ENCODE results near the gene GJB3. TPM values are rescaled to one million over a fixed set of nuclear protein-coding genes. Genes with fewer than 3 reads are reported as not detected.

The GJB3 gene
- total and polyA plus RNA-seq, 11 donors, result not detected

DNA sequence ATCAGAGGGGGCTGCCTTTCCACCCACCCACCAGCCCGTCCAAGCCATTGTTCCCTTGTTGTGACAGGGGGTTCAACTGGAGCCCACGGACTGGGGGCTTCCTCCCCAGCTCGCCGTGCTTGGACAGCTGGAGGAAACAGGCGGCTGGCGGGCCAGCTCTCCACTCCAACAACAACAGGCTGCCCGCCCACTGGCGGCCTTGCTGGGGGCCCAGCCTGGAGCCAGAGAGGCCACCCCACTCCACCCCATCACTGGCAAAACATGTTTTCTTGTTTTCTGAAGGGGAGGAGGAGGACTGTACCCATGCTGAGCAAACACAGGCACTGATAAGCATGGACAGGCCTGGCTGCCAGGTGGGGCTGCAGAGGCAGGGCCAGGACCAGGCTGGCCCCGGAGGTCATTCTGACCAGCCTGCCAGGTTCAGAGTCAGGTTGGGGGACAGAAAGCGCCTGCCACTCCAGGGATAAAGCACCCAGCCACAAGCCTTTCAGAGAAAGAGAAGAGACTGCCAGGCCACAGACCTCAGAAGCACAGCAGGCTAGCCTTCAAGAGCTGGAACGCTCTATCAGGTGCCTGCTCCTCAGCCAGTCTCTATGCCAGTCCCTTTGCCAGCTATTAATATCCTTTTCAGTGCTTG, 44.6 kb downstream of the GJB3 start:
- Histone ChIP-seq H3K27me3 (no peaks in the 10 kb centered on the region), H3K4me1 (peaks cover 0 to 50% (median 18%) of the 10 kb centered on the region in 12 donors), H3K9me3 (peaks cover 0 to 16% (median 0%) of the 10 kb centered on the region in 12 donors), H3K4me3 (no peak overlapping the region), H3K36me3 (no peaks in the 10 kb centered on the region), H3K27ac (peak overlapping the region in 9 of 12 donors; percentile 26 to 76 (median 64))
- DNase-seq (peak in 3 of 5 donors; percentile 31 to 42 (median 38)), ATAC-seq (peak; percentile 83 to 88 (median 86))
- TF ChIP-seq, protein P1, sequence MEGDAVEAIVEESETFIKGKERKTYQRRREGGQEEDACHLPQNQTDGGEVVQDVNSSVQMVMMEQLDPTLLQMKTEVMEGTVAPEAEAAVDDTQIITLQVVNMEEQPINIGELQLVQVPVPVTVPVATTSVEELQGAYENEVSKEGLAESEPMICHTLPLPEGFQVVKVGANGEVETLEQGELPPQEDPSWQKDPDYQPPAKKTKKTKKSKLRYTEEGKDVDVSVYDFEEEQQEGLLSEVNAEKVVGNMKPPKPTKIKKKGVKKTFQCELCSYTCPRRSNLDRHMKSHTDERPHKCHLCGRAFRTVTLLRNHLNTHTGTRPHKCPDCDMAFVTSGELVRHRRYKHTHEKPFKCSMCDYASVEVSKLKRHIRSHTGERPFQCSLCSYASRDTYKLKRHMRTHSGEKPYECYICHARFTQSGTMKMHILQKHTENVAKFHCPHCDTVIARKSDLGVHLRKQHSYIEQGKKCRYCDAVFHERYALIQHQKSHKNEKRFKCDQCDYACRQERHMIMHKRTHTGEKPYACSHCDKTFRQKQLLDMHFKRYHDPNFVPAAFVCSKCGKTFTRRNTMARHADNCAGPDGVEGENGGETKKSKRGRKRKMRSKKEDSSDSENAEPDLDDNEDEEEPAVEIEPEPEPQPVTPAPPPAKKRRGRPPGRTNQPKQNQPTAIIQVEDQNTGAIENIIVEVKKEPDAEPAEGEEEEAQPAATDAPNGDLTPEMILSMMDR (IDR thresholded peaks at IDR 0.05), result peak in 1 of 12 donors; percentile 7
- no peak for TF ChIP-seq POLR2A (IDR thresholded peaks at IDR 0.05)
- WGBS, 4 donors, result 54 to 63% (median 59%) methylated on average over 6 to 11 of the region's 11 CpGs
- intact Hi-C loops (cut with DNase I), result no loop called here

DNA sequence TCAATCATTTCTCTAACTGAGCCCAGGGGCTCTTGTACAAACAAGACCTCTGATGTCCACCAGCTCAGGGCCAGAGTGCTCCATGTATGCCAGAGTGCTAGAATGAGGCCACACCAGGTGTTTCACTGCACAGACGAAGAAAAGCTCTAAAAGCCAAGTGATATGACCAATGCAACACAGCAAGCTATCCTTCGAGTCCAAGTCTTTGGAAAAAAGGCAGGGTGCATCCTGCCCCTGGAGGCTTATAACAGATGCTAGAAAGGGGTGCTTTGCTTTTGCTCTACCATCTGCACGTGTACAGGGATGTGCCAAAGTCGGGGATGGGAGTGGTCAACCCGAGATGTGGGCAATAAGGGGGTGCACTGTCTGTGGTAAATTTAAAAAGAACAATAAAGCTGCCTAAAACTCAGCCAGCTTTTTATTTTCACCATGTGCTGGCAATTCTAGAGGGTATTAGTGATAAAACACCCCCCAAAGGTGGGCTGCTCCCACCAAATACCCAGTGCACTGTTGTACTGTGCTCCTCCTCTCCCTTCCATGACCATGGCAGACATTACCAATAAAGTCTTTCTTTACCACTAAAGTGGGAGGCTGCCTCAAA, 46.4 kb downstream of the GJB3 start:
- ATAC-seq, result no peak
- Histone ChIP-seq H3K36me3 (peaks cover 0 to 4% (median 0%) of the 10 kb centered on the region in 9 donors), H3K9me3 (peaks cover 0 to 10% (median 0%) of the 10 kb centered on the region in 12 donors), H3K27ac (no peak overlapping the region), H3K27me3 (no peaks in the 10 kb centered on the region), H3K4me3 (no peak overlapping the region), H3K4me1 (peaks cover 0 to 57% (median 18%) of the 10 kb centered on the region in 12 donors)
- intact Hi-C loops (cut with DNase I), result no loop called here
- WGBS, 4 donors, result 88 to 92% (median 91%) methylated on average over 5 of the region's 5 CpGs
- no peak for TF ChIP-seq POLR2A (IDR thresholded peaks at IDR 0.05)
- TF ChIP-seq, protein P1 (IDR thresholded peaks at IDR 0.05), result no peak
- DNase-seq, result no peak

DNA sequence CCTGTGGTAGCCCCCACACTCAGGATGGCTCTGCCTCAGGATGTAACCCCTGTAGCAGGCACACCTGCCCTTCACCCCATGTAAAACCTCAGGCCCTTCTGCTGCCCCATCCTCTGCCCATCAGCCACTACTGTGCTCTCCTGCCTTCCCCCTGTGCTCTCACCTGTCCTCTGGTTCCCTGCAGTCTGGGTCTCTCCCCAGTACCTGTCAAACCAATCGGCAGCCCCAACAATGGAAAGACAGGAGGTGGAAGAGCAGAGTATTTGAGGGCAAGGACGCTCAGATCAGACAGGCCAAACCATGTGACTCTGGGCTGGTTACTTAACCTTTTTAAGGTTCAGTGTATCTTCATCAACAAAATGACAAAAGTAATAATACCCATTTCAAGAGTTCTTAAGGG, 47.6 kb downstream of the GJB3 start:
- ATAC-seq, result no peak
- H3K9me3 ChIP-seq, result peaks cover 0 to 5% (median 0%) of the 10 kb centered on the region in 12 donors
- peaks cover 0 to 60% (median 18%) of the 10 kb centered on the region in 12 donors for H3K4me1 ChIP-seq
- H3K36me3 ChIP-seq, result peaks cover 0 to 4% (median 0%) of the 10 kb centered on the region in 9 donors
- H3K4me3 ChIP-seq, result no peak overlapping the region
- intact Hi-C loops (cut with DNase I), result no loop called here
- WGBS, 4 donors, result 81 to 94% (median 85%) methylated on average over 2 of the region's 2 CpGs
- no peaks in the 10 kb centered on the region for H3K27me3 ChIP-seq
- peak overlapping the region in 1 of 12 donors; percentile 35 for H3K27ac ChIP-seq
- TF ChIP-seq POLR2A (IDR thresholded peaks at IDR 0.05), result no peak
- TF ChIP-seq, protein P1 (IDR thresholded peaks at IDR 0.05), result no peak
- no peak for DNase-seq

DNA sequence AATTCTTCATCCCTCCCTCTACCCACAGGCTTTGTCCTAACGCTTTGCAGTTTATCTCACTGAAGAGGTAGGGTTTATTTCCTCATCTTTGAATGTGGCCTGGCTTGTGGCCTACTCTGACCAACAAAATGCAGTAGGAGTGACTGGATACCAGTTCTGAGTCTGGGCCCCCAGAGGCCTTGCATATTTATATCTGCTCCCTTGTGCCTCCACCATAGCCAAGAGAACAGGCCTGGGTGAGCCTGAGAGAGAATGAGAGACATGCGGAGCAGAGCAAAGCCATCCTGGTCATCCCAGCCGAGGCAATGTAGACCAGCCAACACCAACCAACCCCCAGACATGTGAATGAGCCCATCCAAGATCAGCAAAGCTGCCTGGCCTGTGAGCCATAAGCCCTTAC, 48.2 kb downstream of the GJB3 start:
- Histone ChIP-seq H3K36me3 (peaks cover 0 to 4% (median 0%) of the 10 kb centered on the region in 9 donors), H3K4me3 (no peak overlapping the region), H3K27ac (peak overlapping the region in 2 of 12 donors; percentile 17 to 35), H3K4me1 (peaks cover 0 to 64% (median 18%) of the 10 kb centered on the region in 12 donors), H3K9me3 (no peaks in the 10 kb centered on the region), H3K27me3 (no peaks in the 10 kb centered on the region)
- TF ChIP-seq, protein P1 (IDR thresholded peaks at IDR 0.05), result no peak
- no peak for TF ChIP-seq POLR2A (IDR thresholded peaks at IDR 0.05)
- 73 to 84% (median 77%) methylated on average over 2 to 3 of the region's 3 CpGs for WGBS, 4 donors
- DNase-seq (no peak), ATAC-seq (no peak)
- intact Hi-C loops (cut with DNase I), result no loop called here

Measured in heart left ventricle (tissue), 16 donors.